H1 (cell line): Measurements from ENCODE around the gene PPARD. TPM values are rescaled to one million over a fixed set of nuclear protein-coding genes. Genes with fewer than 3 reads are reported as not detected.

ENCODE experiments used
- EZH2 ChIP-seq: fragments of 200-600 bp; sonication (generic); IDR thresholded peaks from 2 replicates; pipeline ENCODE4 v1.7.1; 2012; ENCODE audit warnings: low read depth, mild to moderate bottlenecking, moderate library complexity, low read length, inconsistent platforms; ENCODE audit not compliant: severe bottlenecking
- RXRA ChIP-seq: IDR thresholded peaks from 2 replicates; pipeline ENCODE4 v1.6.1; 2011; ENCODE audit warnings: low read depth, mild to moderate bottlenecking, low read length, moderate library complexity; ENCODE audit not compliant: insufficient read depth
- polyA plus RNA-seq, 7 experiments: library from polyadenylated mRNA; depleted of rRNA in 3 of 7; stranded (reverse) in 5 of 7; unstranded in 2 of 7; fragments of >200 nt in 5 of 7; fragments of 200-250 nt in 2 of 7; gene quantifications; 1 replicate in 5 of 7; 2 replicates in 1 of 7; 4 replicates in 1 of 7; pipeline versions ENCODE4 v1.2.1 to v1.2.3, GENCODE V29; 2011 to 2013; ENCODE audit warnings: missing spikeins in 2 of 7, mixed read lengths in 2 of 7
- total RNA-seq: library from RNA; stranded (reverse); fragmentation: NEBNext Ultra II Directional; extraction: Animal tissue kit (Norgen Biotek cat#: 25700); gene quantifications from 2 replicates; pipeline ENCODE4 v1.2.1, GENCODE V29; 2021

Gene PPARD
- total and polyA plus RNA-seq, 2 of the 8 experiments (the other 6 are each of a cell fraction or from before 2014, with no cell fraction given): 14.6 to 14.9 TPM

- TF ChIP-seq EZH2: no peak
- TF ChIP-seq RXRA: no peak
Observed at GRCh38 chr6:35359346-35359743, 17.0 kb downstream of the PPARD start (continued).
